Measurements from ENCODE around the gene TANGO6.

DNA sequence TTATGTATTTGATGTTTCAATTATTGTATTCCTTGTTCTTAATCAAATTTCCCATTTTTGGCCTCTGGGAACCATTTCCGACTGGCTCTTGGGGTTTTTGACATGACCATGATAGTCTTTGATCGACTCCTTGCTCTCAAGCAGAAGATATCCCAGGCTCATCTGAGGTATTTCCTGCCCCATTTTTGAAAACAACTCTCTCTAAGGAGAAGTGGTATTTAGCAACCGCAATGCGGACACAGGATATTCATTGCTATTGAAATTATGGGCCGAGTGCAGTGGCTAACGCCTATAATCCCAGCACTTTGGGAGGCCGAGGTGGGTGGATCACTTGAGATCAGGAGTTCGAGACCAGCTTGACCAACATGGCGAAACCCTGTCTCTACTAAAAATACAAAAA lies 5.5 kb downstream of the TANGO6 start:
- no peak for TF ChIP-seq POLR2A (IDR thresholded peaks at IDR 0.05)
- TF ChIP-seq, protein P1, sequence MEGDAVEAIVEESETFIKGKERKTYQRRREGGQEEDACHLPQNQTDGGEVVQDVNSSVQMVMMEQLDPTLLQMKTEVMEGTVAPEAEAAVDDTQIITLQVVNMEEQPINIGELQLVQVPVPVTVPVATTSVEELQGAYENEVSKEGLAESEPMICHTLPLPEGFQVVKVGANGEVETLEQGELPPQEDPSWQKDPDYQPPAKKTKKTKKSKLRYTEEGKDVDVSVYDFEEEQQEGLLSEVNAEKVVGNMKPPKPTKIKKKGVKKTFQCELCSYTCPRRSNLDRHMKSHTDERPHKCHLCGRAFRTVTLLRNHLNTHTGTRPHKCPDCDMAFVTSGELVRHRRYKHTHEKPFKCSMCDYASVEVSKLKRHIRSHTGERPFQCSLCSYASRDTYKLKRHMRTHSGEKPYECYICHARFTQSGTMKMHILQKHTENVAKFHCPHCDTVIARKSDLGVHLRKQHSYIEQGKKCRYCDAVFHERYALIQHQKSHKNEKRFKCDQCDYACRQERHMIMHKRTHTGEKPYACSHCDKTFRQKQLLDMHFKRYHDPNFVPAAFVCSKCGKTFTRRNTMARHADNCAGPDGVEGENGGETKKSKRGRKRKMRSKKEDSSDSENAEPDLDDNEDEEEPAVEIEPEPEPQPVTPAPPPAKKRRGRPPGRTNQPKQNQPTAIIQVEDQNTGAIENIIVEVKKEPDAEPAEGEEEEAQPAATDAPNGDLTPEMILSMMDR (IDR thresholded peaks at IDR 0.05): no peak
- TF ChIP-seq EP300 (IDR thresholded peaks at IDR 0.05): no peak

All from ovary (tissue), 3 donors.